ENCODE measurements around the gene CTNNBL1. TPM values are rescaled to one million over a fixed set of nuclear protein-coding genes. Genes with fewer than 3 reads are reported as not detected.

Gene CTNNBL1
- total and polyA plus RNA-seq, 8 donors: 36.0 to 63.6 (median 50.1) TPM

DNA sequence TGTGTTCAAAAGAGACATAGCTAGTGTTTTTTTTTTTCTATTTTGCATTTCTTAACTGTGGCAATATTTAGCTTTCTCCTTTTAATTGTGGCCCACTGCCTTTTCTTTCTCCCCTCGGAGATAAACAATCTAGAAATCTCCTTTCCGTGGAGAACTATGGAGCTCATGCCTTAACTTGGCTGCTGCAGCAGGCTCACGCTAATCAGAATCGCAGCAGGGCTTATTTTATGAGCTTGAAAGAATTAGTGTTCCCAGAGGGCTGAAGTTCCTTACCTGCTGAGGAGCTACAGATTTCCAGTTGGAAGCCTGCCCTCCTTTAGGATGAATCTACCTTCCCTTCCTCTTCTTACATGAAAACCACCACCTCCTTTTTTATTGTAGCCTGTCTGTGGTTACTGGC, 35.6 kb downstream of the CTNNBL1 start:
- no peaks in the 10 kb centered on the region for H3K27me3 ChIP-seq
- TF ChIP-seq, protein P1, sequence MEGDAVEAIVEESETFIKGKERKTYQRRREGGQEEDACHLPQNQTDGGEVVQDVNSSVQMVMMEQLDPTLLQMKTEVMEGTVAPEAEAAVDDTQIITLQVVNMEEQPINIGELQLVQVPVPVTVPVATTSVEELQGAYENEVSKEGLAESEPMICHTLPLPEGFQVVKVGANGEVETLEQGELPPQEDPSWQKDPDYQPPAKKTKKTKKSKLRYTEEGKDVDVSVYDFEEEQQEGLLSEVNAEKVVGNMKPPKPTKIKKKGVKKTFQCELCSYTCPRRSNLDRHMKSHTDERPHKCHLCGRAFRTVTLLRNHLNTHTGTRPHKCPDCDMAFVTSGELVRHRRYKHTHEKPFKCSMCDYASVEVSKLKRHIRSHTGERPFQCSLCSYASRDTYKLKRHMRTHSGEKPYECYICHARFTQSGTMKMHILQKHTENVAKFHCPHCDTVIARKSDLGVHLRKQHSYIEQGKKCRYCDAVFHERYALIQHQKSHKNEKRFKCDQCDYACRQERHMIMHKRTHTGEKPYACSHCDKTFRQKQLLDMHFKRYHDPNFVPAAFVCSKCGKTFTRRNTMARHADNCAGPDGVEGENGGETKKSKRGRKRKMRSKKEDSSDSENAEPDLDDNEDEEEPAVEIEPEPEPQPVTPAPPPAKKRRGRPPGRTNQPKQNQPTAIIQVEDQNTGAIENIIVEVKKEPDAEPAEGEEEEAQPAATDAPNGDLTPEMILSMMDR (IDR thresholded peaks at IDR 0.05): no peak
- intact Hi-C loops (cut with DNase I): no loop called here
- H3K27ac ChIP-seq: no peak overlapping the region
- H3K4me3 ChIP-seq: no peak overlapping the region
- DNase-seq (no peak), ATAC-seq (no peak)
- H3K9me3 ChIP-seq: no peaks in the 10 kb centered on the region
- H3K4me1 ChIP-seq: peaks cover 5 to 12% of the 10 kb centered on the region in 2 donors
- H3K36me3 ChIP-seq: peaks cover 0 to 24% of the 10 kb centered on the region in 2 donors

DNA sequence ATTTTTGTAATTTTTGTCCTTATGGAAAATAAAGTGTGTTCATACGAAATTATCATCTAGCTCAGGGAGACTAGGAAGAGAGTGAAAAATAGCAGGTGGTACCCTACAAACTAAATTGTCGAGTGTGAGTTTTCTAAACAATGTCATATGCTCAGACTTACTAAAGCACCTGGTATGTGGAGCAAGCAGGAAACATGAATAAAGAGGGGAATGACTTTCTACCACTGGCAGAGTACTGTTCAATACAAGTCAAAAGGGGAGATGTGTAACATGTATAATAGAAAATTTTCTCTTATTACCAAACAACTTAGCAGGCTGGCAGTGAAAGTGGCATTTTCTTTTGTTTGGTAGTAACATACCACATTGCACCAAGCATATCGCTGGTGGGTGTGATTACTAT, 36.1 kb downstream of the CTNNBL1 start:
- H3K36me3 ChIP-seq: peaks cover 0 to 26% of the 10 kb centered on the region in 2 donors
- H3K4me1 ChIP-seq: peaks cover 5 to 12% of the 10 kb centered on the region in 2 donors
- H3K27me3 ChIP-seq: no peaks in the 10 kb centered on the region
- DNase-seq: no peak
- ATAC-seq: no peak
- no peak overlapping the region for H3K4me3 ChIP-seq
- TF ChIP-seq, protein P1 (IDR thresholded peaks at IDR 0.05): no peak
- H3K9me3 ChIP-seq: no peaks in the 10 kb centered on the region
- no peak overlapping the region for H3K27ac ChIP-seq
- intact Hi-C loops (cut with DNase I): no loop called here

DNA sequence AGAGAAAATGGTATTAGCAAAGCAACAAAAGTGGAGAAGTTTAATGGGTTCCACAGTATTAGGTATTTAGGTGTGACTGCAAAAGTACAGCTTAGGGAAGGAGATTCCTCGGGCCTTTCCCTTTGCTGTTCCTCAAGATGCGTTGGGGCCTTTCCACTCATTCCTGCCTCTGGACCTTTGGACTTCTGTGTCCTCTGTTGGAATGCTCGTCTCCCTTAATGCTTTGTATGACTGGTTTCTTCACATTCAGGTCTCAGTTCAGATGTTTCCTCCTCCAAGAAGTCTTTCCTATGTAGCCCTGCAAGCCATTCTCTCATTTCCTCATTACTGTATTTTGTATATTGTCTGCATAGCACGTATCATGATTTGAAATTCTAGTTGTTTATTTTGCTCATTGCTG, 39.6 kb downstream of the CTNNBL1 start:
- peaks cover 0 to 1% of the 10 kb centered on the region in 2 donors for H3K9me3 ChIP-seq
- DNase-seq: no peak
- H3K4me3 ChIP-seq: no peak overlapping the region
- H3K36me3 ChIP-seq: peaks cover 0 to 53% of the 10 kb centered on the region in 2 donors
- no peak overlapping the region for H3K27ac ChIP-seq
- peaks cover 0 to 3% of the 10 kb centered on the region in 2 donors for H3K4me1 ChIP-seq
- no peaks in the 10 kb centered on the region for H3K27me3 ChIP-seq
- no peak for ATAC-seq
- TF ChIP-seq, protein P1 (IDR thresholded peaks at IDR 0.05): no peak
- intact Hi-C loops (cut with DNase I): no loop called here

DNA sequence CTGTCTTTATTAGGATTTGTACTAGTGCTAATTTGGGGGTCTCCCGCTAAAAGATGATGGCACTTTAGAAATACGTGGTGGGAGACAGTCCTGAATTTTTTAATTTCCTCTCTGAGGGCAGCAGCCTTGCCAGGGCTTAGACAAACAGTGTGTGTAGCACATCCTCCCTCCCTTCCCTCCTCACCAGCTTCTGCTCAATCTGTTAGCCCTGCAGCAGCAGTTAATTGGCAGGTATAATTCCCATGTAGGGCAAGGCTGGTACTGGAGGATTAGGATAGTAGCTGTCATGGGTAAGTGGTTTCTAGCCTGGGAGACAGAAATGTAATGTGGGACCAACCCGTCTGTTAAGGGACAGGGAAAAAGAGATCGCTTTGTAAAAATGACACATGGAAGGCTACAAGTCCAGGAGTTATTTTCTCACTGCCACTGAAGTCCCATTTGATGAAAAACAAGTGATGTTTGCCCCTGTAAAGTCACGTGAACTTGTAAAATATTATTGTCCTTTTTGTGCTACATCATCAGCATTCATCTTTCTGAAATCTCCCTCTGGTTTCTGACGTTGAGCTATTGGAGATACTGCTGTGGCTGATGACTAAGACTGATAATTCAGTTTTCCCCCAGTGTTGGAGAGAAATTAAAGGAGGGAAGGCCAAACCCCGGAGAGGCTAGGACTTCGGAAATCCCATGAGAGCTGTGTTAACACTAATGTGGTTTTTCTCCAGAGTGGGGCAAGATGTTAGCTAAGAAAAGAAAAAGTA, 40.6 kb downstream of the CTNNBL1 start:
- intact Hi-C loops (cut with DNase I): no loop called here
- peaks cover 0 to 1% of the 10 kb centered on the region in 2 donors for H3K9me3 ChIP-seq
- DNase-seq (no peak), ATAC-seq (peak; percentile 73)
- peak overlapping the region in 1 of 2 donors; percentile 13 for H3K27ac ChIP-seq
- H3K4me3 ChIP-seq: no peak overlapping the region
- no peaks in the 10 kb centered on the region for H3K27me3 ChIP-seq
- no peaks in the 10 kb centered on the region for H3K4me1 ChIP-seq
- TF ChIP-seq, protein P1 (IDR thresholded peaks at IDR 0.05): no peak
- H3K36me3 ChIP-seq: peaks cover 0 to 61% of the 10 kb centered on the region in 2 donors

DNA sequence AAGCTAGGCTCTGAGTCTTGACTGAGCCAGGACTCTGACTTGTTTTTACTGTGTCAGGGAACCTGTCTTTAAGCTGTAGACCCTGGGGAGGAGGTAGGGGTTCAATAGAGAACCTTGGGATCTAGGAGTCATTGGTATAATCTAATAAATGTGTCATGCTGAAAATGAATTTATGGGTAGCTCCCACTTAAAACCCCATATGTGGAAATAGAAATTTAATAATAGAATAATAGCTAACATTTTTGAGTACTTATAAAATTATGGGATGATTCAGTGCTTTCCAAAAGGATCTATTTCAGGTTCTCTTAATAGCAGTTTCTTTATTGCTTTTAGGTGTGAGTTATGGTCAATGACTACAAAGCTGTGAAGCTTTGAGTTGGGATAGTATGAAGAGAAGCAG, 41.7 kb downstream of the CTNNBL1 start:
- no peak overlapping the region for H3K4me3 ChIP-seq
- no peak overlapping the region for H3K27ac ChIP-seq
- no peaks in the 10 kb centered on the region for H3K4me1 ChIP-seq
- H3K9me3 ChIP-seq: peaks cover 0 to 1% of the 10 kb centered on the region in 2 donors
- H3K27me3 ChIP-seq: no peaks in the 10 kb centered on the region
- ATAC-seq (no peak), DNase-seq (no peak)
- intact Hi-C loops (cut with DNase I): no loop called here
- TF ChIP-seq, protein P1 (IDR thresholded peaks at IDR 0.05): no peak
- peaks cover 0 to 66% of the 10 kb centered on the region in 2 donors for H3K36me3 ChIP-seq

Data from left lung (tissue), 10 donors.